ENCODE results near the gene MYOG.

Gene MYOG

GRCh38 chr1:203072002-203072602 lies 13.7 kb downstream of the MYOG start:
- no peak for DNase-seq (ENCODE audit: low spot score)

GRCh38 chr1:203069030-203069747 lies 16.6 kb downstream of the MYOG start:
- DNase-seq (ENCODE audit: low spot score), result no peak

- DNase-seq (ENCODE audit: low spot score), result no peak
Measured at GRCh38 chr1:203066965-203067364, 18.8 kb downstream of the MYOG start.

GRCh38 chr1:203065986-203066385 lies 19.8 kb downstream of the MYOG start:
- no peak for DNase-seq (ENCODE audit: low spot score)

GRCh38 chr1:203065191-203065590 lies 20.6 kb downstream of the MYOG start:
- DNase-seq (ENCODE audit: low spot score), result no peak

- DNase-seq (ENCODE audit: low spot score), result no peak
Measured at GRCh38 chr1:203063287-203063686, 22.5 kb downstream of the MYOG start.

GRCh38 chr1:203060115-203060514 lies 25.7 kb downstream of the MYOG start:
- DNase-seq (ENCODE audit: low spot score), result no peak

- DNase-seq (ENCODE audit: low spot score), result no peak
Measured at GRCh38 chr1:203059485-203059884, 26.3 kb downstream of the MYOG start.

- no peak for DNase-seq (ENCODE audit: low spot score)
Measured at GRCh38 chr1:203058676-203058935, 27.2 kb downstream of the MYOG start.

- DNase-seq (ENCODE audit: low spot score), result no peak
Measured at GRCh38 chr1:203057911-203058675, 27.7 kb downstream of the MYOG start.

GRCh38 chr1:203056516-203056915 lies 29.3 kb downstream of the MYOG start:
- peak; percentile 17 for DNase-seq (ENCODE audit: low spot score)

GRCh38 chr1:203056012-203056411 lies 29.8 kb downstream of the MYOG start:
- no peak for DNase-seq (ENCODE audit: low spot score)

- DNase-seq (ENCODE audit: low spot score), result no peak
Measured at GRCh38 chr1:203055161-203055799, 30.5 kb downstream of the MYOG start.

- no peak for DNase-seq (ENCODE audit: low spot score)
Measured at GRCh38 chr1:203054642-203055041, 31.2 kb downstream of the MYOG start.

GRCh38 chr1:203054184-203054583 lies 31.6 kb downstream of the MYOG start:
- no peak for DNase-seq (ENCODE audit: low spot score)

- no peak for DNase-seq (ENCODE audit: low spot score)
Measured at GRCh38 chr1:203052601-203053000, 33.2 kb downstream of the MYOG start.

GRCh38 chr1:203051841-203052324 lies 33.9 kb downstream of the MYOG start:
- DNase-seq (ENCODE audit: low spot score), result no peak

GRCh38 chr1:203050826-203051225 lies 35.0 kb downstream of the MYOG start:
- DNase-seq (ENCODE audit: low spot score), result no peak

- no peak for DNase-seq (ENCODE audit: low spot score)
Measured at GRCh38 chr1:203049576-203050180, 36.1 kb downstream of the MYOG start.

GRCh38 chr1:203049077-203049476 lies 36.7 kb downstream of the MYOG start:
- no peak for DNase-seq (ENCODE audit: low spot score)

GRCh38 chr1:203048555-203049051 lies 37.2 kb downstream of the MYOG start:
- no peak for DNase-seq (ENCODE audit: low spot score)

GRCh38 chr1:203048086-203048485 lies 37.7 kb downstream of the MYOG start:
- no peak for DNase-seq (ENCODE audit: low spot score)
